CD4-positive, alpha-beta T cell treated with Interleukin-4 for 4 hours (primary cell): ENCODE measurements around the gene GLB1L.
"Not testable (repeated sequence)": the region's sequence is repeated elsewhere in the genome, so short reads cannot be mapped to it uniquely, and the experiment has no call there.

Experiments used
- DNase-seq: peaks from one replicate; pipeline ENCODE4 v3.0.0-alpha.2; 2020

GLB1L gene

DNA sequence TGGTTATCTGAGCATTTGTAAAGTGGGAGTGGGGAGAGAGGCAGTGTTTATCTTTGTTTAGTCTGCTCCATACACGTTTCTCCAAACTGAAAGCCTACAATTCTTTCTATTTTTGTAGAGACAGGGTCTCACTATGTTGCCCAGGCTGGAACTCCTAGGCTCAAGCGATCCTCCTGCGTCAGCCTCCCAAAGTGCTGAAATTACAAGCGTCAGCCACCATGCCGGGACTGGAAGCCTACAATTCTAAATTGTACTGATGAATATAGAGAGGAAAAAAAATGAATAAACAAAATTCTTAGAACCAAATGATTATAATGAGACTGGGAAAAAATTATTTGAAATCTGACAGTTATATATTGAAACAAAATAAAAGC, 40.1 kb downstream of the GLB1L start:
- DNase-seq = no peak

DNA sequence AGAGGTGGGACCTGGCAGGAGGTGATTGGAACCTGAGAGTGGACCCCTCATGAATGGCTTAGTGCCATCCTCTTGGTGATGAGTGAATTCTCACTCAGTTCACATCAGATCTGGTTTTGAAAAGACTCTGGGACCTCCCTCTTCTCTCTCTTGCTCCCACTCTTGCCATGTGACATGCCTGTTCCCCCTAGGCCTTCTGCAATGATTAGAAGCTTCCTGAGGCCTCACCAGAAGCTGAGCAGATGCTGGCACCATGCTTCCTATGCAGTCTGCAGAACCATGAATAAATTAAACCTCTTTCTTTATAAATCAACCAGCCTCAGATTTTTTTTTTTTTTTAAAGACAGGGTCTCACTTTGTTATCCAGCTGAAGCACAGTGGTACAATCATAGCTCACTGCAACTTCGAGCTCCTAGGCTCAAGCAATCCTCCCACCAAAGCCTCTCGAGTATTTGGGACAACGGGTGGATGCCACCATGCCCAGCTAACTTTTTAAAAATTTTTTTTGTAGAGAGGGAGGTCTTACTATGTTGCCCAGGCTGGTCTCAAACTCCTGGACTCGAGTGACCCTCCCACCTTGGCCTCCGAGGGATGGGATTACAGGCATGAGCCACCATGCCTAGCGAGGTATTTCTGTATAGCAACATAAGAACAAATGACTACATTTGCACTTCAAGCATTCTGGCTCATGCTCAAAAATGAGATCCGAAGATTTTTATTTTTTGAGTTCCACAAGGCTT, 40.6 kb downstream of the GLB1L start:
- no peak for DNase-seq

DNA sequence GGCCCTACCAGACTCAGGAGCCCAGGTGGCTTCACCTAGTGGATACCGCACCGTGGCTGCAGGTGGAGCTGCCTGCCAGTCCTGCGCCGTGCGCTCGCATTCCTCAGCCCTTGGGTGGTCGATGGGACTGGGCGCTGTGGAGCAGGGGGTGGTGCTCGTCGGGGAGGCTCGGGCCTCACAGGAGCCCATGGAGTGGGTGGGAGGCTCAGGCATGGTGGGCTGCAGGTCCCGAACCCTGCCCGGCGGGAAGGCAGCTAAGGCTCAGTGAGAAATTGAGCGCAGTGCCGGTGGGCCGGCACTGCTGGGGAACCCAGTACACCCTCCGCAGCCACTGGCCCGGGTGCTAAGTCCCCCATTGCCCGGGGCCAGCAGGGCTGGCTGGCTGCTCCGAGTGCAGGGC, 43.9 kb downstream of the GLB1L start:
- not testable (repeated sequence) for DNase-seq

DNA sequence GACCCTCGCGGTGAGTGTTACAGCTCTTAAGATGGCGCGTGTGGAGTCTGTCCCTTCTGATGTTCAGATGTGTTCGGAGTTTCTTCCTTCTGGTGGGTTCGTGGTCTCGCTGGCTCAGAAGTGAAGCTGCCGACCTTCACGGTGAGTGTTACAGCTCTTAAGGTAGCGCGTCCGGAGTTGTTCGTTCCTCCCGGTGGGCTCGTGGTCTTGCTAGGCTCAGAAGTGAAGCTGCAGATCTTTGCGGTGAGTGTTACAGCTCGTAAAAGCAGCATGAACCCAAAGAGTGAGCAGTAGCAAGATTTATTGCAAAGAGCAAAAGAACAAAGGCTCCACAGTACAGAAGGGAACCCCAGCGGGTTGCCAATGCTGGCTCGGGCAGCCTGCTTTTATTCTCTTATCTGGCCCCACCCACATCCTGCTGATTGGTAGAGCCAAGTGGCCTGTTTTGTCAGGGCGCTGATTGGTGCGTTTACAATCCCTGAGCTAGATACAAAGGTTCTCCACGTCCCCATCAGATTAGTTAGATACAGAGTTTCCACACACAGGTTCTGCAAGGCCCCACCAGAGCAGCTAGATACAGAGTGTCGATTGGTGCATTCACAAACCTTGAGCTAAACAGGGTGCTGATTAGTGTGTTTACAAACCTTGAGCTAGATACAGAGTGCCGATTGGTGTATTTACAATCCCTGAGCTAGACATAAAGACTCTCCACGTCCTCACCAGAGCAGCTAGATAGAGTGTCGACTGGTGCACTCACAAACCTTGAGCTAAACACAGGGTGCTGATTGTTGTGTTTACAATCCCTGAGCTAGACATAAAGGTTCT, 44.5 kb downstream of the GLB1L start:
- DNase-seq = peak; percentile 33

DNA sequence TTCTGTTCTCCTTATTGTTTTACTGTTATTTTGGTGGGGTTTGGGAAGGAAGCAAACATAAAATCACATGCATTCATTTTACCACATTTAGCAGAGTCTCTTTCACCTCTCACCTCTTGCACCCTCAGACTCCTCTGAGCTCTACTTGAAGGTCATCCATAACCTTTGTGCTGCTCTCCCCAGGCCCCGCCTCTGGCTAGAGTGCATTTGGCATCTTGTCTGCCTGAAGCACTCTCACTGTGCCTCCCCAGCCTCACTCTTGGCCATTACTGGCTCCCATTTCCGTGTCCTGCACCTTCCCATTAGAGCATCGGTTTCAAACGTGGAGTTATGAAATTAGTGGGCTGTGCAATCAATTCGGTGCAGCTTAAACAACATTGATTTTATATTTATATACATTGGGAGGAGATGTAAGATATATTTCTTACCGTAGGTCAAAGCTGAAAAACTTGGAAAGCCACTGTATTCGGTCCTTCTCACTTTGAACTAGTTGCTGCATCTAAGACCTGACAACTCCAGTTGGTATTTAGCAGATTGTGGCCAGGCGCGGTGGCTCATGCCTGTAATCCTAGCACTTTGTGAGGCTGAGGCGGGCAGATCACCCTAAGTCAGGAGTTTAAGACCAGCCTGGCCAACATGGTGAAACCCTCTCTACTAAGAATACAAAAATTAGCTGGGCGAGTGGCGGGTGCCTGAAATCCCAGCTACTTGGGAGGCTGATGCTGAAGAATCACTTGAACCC, 45.6 kb downstream of the GLB1L start:
- no peak for DNase-seq

DNA sequence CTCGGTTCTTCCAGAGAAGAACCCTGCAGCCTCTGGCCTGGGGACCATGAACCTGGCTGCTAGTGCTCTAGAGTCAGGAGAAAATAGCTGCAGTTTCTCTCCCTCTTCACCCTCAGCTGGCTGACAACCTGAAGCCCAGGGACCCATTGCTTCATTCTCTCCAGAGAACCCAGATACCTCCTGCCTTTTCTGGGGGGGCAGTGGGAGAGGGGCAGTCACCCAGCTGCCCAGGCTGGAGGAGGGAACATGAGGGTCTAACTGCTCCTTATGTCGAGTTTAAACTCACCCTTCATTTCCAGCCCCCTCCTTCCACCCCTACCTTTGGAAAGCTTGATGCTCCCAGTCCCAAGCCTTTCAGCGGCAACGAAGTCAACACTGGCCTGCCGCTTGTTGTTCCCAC, 46.3 kb downstream of the GLB1L start:
- no peak for DNase-seq

DNA sequence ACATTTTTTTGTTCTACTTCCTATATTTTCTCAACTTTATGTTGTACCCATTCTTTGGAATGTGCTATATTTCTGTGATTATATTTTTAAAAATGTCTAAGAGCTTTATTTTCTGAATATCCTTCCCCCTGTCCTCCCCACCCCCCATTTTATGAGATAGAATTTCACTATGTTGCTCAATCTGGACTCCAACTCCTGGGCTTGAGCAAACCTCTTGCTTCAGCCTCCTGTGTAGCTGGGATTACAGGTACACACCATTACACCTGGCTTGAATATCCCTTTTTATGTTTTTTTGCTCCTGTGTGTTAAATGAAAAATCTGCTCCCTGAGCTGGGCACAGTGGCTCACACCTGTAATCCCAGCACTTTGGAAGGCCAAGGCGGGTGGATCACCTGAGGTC, 47.9 kb downstream of the GLB1L start:
- no peak for DNase-seq

DNA sequence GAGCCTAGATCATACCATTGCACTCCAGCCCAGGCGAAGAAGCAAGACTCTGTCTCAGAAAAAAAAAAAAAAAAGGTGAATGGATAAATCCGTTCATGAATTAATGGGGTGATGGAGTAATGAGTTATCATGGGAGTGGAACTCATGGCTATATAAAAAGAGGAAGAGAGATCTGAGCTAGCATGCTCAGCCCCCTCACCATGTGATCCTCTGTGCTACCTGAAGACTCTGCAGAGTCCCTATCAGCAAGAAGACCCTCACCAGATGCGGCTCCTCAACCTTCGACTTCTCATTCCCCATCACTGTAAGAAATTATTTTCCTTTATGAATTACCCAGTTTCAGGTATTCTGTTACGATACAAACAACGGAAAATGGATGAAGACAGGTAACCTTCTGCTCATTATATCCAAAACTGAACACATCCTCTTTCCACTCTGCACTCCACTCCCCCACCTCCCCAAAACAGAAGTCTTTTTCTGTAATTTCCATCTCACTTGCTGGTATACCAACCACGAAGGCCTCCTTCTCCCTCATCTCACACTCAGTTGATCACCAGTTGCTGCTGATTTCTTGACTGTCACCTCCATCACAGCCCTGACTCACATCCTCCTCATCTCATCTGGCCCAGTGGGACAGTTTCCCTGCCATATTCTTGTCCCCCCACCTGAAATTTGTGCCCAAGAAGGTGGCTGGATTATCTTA, 58.3 kb downstream of the GLB1L start:
- DNase-seq = no peak
